ENCODE data around the gene SLC30A7. TPM values are rescaled to one million over a fixed set of nuclear protein-coding genes. Genes with fewer than 3 reads are reported as not detected.
"Not testable (repeated sequence)": the region's sequence is repeated elsewhere in the genome, so short reads cannot be mapped to it uniquely, and the experiment has no call there.

Gene SLC30A7
- total RNA-seq, 1 donor from 2014 or later: 35.1 TPM

DNA sequence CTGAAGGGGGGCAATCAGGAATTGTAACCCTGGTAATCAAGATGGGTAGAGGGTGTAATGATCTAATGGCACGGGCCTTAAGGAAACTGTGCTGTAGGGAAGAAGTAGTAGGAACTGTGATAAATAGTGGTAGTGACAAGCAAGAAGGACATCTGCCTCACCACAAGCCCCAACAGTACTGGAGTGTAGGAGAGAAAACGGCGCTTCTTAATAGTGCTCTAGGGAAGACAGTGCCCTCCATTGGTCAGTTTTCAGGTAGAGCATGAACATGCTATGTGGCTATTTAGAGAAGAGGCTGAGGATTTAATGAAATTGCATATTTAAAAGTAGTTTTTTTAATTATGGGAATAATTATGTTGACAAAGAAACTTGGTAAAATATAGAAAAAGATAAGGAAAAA lies 32.2 kb downstream of the SLC30A7 start:
- H3K4me3 ChIP-seq: no peak overlapping the region
- H3K4me1 ChIP-seq: no peaks in the 10 kb centered on the region
- H3K27ac ChIP-seq: no peak overlapping the region
- TF ChIP-seq, protein P1, sequence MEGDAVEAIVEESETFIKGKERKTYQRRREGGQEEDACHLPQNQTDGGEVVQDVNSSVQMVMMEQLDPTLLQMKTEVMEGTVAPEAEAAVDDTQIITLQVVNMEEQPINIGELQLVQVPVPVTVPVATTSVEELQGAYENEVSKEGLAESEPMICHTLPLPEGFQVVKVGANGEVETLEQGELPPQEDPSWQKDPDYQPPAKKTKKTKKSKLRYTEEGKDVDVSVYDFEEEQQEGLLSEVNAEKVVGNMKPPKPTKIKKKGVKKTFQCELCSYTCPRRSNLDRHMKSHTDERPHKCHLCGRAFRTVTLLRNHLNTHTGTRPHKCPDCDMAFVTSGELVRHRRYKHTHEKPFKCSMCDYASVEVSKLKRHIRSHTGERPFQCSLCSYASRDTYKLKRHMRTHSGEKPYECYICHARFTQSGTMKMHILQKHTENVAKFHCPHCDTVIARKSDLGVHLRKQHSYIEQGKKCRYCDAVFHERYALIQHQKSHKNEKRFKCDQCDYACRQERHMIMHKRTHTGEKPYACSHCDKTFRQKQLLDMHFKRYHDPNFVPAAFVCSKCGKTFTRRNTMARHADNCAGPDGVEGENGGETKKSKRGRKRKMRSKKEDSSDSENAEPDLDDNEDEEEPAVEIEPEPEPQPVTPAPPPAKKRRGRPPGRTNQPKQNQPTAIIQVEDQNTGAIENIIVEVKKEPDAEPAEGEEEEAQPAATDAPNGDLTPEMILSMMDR (IDR thresholded peaks at IDR 0.05): no peak
- no peaks in the 10 kb centered on the region for H3K9me3 ChIP-seq
- H3K27me3 ChIP-seq: no peaks in the 10 kb centered on the region
- intact Hi-C loops (cut with DNase I): no loop called here
- DNase-seq (no peak), ATAC-seq (no peak)
- peaks cover 26% of the 10 kb centered on the region for H3K36me3 ChIP-seq

DNA sequence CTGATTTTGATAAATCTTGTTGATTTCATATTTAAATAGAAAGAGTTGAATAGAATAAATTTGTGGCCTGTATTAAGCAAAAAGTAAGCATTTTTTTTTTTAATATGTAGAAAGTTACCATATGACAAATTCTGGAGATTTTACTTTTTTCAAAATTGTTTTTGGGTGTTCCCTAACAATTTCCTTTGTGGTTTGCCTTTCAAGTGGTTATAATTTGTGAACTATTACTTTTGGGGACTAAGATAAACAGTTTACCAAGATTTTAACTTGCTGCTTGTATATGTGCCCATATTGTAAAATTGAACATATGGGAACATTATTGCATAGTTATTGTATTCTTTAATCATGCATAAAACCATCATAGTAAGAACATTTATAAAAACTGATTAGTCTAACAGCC lies 34.6 kb downstream of the SLC30A7 start:
- Histone ChIP-seq H3K4me1 (no peaks in the 10 kb centered on the region), H3K27me3 (no peaks in the 10 kb centered on the region), H3K4me3 (no peak overlapping the region), H3K9me3 (no peaks in the 10 kb centered on the region), H3K27ac (no peak overlapping the region), H3K36me3 (peaks cover 9% of the 10 kb centered on the region)
- ATAC-seq: no peak
- intact Hi-C loops (cut with DNase I): no loop called here
- TF ChIP-seq, protein P1 (IDR thresholded peaks at IDR 0.05): no peak
- no peak for DNase-seq

DNA sequence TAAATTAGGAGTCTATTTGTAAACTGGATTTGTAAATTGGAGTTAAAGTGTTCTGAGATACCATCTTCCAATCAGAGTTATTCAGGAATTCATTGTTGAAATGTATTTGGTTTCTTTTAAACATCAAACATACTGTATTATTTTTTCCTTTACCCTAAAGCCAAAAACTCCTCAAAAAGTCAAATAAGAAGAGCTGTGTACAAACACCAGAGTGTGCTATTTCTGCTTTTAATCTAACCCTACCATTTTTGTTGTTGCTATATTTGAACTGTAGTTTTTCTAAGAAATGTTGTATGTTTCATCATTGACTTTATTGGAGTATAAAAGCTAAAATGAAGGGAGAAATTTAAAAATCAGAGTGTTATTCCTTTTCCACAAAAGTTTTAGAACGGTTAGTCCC lies 35.8 kb downstream of the SLC30A7 start:
- TF ChIP-seq, protein P1 (IDR thresholded peaks at IDR 0.05): peak; percentile 20
- DNase-seq (no peak), ATAC-seq (no peak)
- no peak overlapping the region for H3K4me3 ChIP-seq
- no peak overlapping the region for H3K27ac ChIP-seq
- no peaks in the 10 kb centered on the region for H3K4me1 ChIP-seq
- peaks cover 2% of the 10 kb centered on the region for H3K36me3 ChIP-seq
- no peaks in the 10 kb centered on the region for H3K9me3 ChIP-seq
- no peaks in the 10 kb centered on the region for H3K27me3 ChIP-seq
- intact Hi-C loops (cut with DNase I): no loop called here

DNA sequence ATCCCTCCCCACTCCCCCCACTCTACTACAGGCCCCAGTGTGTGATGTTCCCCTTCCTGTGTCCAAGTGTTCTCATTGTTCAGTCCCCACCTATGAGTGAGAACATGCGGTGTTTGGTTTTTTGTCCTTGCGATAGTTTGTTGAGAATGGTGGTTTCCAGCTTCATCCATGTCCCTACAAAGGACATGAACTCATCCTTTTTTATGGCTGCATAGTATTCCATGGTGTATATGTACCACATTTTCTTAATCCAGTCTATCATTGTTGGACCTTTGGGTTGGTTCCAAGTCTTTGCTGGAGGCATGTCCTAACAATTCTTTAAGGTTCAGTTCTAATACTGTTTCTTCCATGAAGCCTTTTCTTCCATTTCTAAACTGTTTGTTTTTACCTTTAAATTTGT lies 37.7 kb downstream of the SLC30A7 start:
- H3K36me3 ChIP-seq; ATAC-seq; DNase-seq; intact Hi-C loops (cut with DNase I); H3K4me1 ChIP-seq; H3K9me3 ChIP-seq; H3K27ac ChIP-seq; H3K4me3 ChIP-seq; H3K27me3 ChIP-seq: not testable (repeated sequence)

DNA sequence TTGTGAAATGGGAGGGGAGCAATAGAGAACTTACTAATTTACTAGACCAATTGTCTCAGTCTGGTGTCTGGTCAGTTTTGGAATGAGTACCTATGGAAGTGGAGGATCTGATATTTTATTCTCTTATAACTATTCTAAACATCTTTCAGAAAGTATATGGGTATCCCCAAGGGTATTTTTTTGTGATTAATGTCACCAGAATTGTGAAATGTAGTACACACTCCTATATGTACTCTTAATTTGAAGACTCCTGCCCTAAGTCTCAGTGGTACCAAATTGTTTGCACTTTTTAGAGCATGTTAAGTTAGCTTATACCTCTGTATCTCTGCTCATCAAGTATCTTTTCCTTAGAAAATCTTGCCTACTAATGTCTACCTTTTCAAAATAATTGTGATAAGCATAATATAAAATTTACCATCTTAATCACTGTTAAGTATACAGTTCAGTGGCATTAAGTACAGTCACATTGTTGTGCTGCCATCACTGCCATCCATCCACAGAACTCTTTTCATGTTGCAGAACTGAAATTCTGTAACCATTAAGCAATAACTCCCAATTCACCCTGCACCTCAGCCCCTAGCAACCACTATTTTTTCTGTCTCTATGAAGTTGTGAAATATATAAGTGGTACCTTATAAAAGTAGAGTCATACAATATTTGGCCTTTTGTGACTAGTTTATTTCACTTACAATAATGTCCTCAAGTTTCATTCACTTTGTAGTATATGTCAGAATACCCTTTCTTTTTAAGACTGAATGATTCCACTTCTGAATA lies 40.5 kb downstream of the SLC30A7 start:
- Histone ChIP-seq H3K4me3 (no peak overlapping the region), H3K36me3 (peaks cover 8% of the 10 kb centered on the region), H3K27ac (no peak overlapping the region), H3K27me3 (no peaks in the 10 kb centered on the region), H3K9me3 (no peaks in the 10 kb centered on the region), H3K4me1 (no peaks in the 10 kb centered on the region)
- ATAC-seq (no peak), DNase-seq (no peak)
- intact Hi-C loops (cut with DNase I): no loop called here
- TF ChIP-seq, protein P1 (IDR thresholded peaks at IDR 0.05): no peak

DNA sequence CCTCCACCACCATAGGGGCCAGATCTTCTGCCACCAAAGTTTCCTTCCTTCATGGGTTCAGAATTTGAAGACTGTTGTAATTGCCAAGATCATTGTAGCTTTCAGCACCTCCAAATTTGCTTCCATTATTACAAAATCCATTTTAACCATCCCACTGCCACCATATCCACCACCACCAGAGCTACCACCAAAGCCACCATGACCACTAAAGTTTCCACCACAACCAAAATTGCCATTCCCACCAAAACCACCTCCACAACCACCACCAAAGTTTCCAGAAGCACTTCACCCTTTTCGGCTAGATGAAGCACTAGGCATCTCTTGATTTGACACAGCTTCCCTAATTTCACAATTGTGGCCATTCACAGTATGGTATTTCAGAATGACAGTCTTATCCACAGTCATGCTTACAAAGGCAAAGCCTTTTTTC lies 45.2 kb downstream of the SLC30A7 start:
- Histone ChIP-seq H3K27ac (no peak overlapping the region), H3K36me3 (peaks cover 19% of the 10 kb centered on the region), H3K9me3 (no peaks in the 10 kb centered on the region), H3K27me3 (no peaks in the 10 kb centered on the region), H3K4me3 (no peak overlapping the region), H3K4me1 (no peaks in the 10 kb centered on the region)
- TF ChIP-seq, protein P1 (IDR thresholded peaks at IDR 0.05): no peak
- ATAC-seq (no peak), DNase-seq (no peak)
- intact Hi-C loops (cut with DNase I): no loop called here

Data from upper lobe of right lung (tissue), 1 donor.